Stimulated activated CD4-positive, alpha-beta T cell treated with anti-CD3 and anti-CD28 coated beads, Interleukin-12 subunit alpha, Interleukin-12 subunit beta, amount 100 ng/mL, for 4 hours (primary cell): Measurements from ENCODE around the gene SLC35D1.
"Not testable (repeated sequence)": the region's sequence is repeated elsewhere in the genome, so short reads cannot be mapped to it uniquely, and the experiment has no call there.

Experiments
- DNase-seq: peaks from one replicate; pipeline ENCODE4 v3.0.0-alpha.2; 2020

SLC35D1 gene

GRCh38 chr1:66982561-66983260 is 71.2 kb downstream of the SLC35D1 start:
- no peak for DNase-seq

- DNase-seq, result peak; percentile 19
Measured at GRCh38 chr1:66981679-66982078, 72.3 kb downstream of the SLC35D1 start.

DNA sequence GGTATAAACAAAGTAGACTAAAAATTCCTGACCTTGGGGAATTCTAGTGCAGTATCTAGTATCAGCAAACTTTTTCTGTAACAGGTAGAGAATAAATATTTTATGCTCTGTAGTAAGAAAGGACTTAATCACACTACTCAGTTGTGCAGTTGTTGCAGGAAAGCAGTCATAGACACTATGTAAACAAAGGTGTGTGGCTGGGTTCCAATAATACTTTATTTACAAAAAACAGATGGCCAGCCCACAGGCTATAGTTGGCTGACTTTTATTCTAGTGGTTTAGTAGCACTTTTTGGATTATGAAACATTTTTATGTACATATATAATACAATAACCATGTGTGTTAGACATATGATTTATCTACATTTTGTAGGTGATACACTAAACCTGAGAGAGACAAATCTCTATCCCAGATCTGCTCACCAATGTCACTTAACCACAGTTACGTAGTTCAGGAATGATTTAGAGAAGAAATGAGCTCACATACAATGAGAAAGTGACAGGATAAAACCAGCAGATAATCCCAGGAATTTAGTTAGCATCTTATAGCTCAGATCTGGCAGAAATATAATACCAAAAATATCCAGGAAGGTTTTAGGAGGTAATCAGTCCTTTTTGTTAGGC is 73.1 kb downstream of the SLC35D1 start:
- DNase-seq, result no peak

DNA sequence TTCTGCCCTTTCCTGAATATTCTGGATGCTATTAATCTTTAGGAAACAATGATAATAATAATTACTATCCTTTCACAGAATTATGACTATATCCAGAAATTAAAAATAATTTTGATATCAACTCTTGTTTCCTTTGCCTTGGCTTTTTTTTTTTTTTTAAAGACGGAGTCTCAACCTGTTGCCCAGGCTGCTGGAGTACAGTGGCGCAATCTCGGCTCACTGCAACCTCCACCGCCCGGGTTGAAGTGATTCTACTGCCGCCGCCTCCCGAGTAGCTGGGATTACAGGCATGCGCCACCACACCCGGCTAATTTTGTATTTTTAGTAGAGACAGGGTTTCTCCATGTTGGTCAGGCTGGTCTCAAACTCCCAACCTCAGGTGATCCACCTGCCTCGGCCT is 74.3 kb downstream of the SLC35D1 start:
- not testable (repeated sequence) for DNase-seq

DNA sequence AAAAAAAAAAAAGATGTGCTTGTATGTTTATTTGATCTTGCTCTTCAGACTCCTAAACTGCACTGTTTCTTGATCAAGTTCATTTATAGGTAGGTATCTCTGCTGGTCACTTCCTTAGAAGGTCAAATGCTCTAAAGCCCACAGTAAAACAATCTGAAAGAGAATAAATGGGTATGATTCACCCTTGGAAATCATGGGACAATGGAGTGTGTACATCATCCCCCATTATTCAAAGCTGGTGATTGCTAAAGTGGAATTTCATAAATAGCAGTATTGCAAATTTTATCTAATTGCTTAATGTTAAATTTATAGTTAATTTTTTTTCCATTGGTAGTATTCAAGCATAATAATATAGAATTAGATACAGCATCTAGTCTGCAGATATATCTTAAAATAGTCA is 75.7 kb downstream of the SLC35D1 start:
- DNase-seq, result no peak

- no peak for DNase-seq
Measured at GRCh38 chr1:66968574-66968973, 85.4 kb downstream of the SLC35D1 start.

- DNase-seq, result not testable (repeated sequence)
Measured at GRCh38 chr1:66966188-66966873, 87.6 kb downstream of the SLC35D1 start.

DNA sequence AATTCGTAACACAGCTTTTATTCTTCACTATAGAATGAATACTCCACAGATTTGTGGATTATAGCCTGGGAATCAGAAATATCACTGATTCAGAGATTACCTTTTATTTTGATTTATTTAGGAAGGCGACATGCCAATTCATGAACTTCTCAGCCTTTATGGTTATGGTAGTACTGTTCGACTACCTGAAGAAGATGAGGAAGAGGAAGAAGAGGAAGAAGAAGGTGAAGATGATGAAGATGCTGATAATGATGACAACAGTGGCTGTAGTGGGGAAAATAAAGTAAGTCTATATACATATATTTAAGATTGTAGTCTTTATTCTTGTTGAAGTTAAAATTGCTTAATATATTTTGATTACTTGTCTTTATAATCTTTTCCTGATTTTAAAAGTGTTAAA is 96.0 kb downstream of the SLC35D1 start:
- no peak for DNase-seq

DNA sequence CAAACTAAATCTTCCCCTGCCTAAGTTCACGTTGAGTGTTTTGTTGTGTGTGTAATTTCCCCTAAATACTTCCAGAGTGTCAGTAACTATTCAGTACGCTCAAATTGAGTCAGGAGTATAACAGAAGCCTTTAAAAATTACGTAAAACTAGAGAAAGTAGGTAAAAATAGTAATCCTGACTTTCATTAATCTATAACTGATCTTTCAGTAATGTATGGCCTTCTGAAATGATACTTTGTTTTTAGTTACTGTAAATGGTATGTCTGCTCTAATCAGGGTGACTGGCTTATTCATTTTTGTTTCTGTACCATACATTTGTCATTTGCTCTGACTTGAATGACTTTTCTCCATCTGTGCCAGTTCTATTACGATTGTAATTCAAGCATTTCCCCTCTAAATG is 99.7 kb downstream of the SLC35D1 start:
- DNase-seq, result no peak

DNA sequence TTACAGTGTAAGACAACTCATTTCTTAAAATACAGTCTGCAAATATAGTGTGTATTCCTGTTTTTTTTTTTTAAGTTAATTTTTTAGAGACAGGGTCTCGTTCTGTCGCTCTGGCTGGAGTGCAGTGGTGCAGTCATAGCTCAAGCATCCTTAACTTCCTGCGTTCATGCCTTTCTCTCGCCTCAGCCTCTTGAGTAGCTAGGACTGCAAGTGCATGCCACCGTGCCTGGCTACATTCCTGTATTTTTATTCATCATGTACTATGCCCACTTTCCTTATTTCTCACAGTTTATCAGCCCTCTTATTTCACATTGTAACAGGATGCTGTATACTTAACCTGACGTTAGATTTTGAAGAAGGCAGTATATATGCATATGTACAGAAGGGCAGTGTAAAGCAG is 102.4 kb downstream of the SLC35D1 start:
- no peak for DNase-seq
